ENCODE measurements around the gene LRRFIP2.
"Not testable (repeated sequence)": the region's sequence is repeated elsewhere in the genome, so short reads cannot be mapped to it uniquely, and the experiment has no call there.

Gene LRRFIP2

GRCh38 chr3:37155782-37156181 lies 18.6 kb downstream of the LRRFIP2 start:
- Histone ChIP-seq H3K36me3 (ENCODE audit: control insufficient read depth, insufficient read depth, low read length) (no peaks in the 10 kb centered on the region), H3K9ac (ENCODE audit: low read length) (no peak overlapping the region), H3K4me3 (ENCODE audit: low read length) (no peak overlapping the region), H3K9me3 (ENCODE audit: control insufficient read depth, low read length) (no peaks in the 10 kb centered on the region), H3K4me1 (ENCODE audit: control insufficient read depth, insufficient read depth, low read length) (no peaks in the 10 kb centered on the region), H3K27me3 (ENCODE audit: control insufficient read depth, insufficient read depth, low read length) (no peaks in the 10 kb centered on the region)

DNA sequence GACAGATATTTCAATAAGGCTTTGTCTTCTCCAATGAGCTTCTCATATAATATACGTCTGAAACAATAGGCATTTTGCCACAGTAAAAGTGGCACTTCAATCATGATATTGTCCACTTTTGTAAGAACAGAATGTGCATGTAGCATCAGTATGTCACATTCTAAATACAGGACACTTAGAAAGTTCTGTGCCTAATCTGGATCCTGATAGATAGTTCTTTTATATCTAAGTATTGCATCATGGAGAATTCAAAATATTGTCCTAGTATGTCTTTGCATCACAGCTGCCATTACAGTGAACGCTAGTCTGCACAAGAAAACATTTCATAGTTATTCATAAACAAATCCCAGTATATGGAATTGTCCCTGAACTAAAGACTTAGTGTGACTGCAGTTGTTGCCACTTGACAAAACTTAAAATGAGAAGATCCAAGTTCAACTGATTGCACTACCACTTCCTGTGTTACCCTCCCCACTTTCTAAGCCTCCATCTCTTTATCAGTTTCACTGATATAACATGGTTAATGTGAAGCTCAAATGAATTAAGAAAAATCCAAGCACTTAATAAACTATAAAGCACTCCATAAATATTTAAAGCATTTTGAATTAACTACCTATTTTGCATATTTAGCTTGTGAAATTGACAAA lies 19.6 kb downstream of the LRRFIP2 start:
- Histone ChIP-seq H3K9ac (ENCODE audit: low read length) (no peak overlapping the region), H3K36me3 (ENCODE audit: control insufficient read depth, insufficient read depth, low read length) (no peaks in the 10 kb centered on the region), H3K9me3 (ENCODE audit: control insufficient read depth, low read length) (no peaks in the 10 kb centered on the region), H3K27me3 (ENCODE audit: control insufficient read depth, insufficient read depth, low read length) (no peaks in the 10 kb centered on the region), H3K4me1 (ENCODE audit: control insufficient read depth, insufficient read depth, low read length) (no peaks in the 10 kb centered on the region), H3K4me3 (ENCODE audit: low read length) (no peak overlapping the region)

DNA sequence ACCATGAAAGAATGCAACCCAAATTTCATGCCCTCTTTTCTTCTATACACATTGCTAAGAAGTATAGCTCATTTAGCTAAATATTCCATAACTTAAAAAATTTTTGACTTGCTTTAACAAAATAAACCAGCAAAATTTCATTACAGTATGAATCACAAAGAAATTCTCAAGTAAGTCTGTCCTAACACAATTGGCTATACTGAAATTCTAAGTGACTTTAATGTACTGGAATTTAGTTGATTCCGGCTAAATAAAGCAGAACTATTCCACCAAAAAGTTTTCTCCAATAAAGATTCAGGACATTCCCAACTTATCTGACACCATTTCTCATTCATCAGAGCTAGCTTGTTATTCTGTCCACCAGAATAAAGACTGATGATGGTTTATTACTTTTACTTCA lies 23.8 kb downstream of the LRRFIP2 start:
- no peaks in the 10 kb centered on the region for H3K27me3 ChIP-seq (ENCODE audit: control insufficient read depth, insufficient read depth, low read length)
- H3K36me3 ChIP-seq (ENCODE audit: control insufficient read depth, insufficient read depth, low read length): no peaks in the 10 kb centered on the region
- no peak overlapping the region for H3K9ac ChIP-seq (ENCODE audit: low read length)
- H3K4me1 ChIP-seq (ENCODE audit: control insufficient read depth, insufficient read depth, low read length): no peaks in the 10 kb centered on the region
- H3K4me3 ChIP-seq (ENCODE audit: low read length): no peak overlapping the region
- H3K9me3 ChIP-seq (ENCODE audit: control insufficient read depth, low read length): no peaks in the 10 kb centered on the region

- Histone ChIP-seq H3K27me3 (ENCODE audit: control insufficient read depth, insufficient read depth, low read length) (no peaks in the 10 kb centered on the region), H3K4me1 (ENCODE audit: control insufficient read depth, insufficient read depth, low read length) (peaks cover 6% of the 10 kb centered on the region), H3K9ac (ENCODE audit: low read length) (no peak overlapping the region), H3K36me3 (ENCODE audit: control insufficient read depth, insufficient read depth, low read length) (no peaks in the 10 kb centered on the region), H3K9me3 (ENCODE audit: control insufficient read depth, low read length) (no peaks in the 10 kb centered on the region), H3K4me3 (ENCODE audit: low read length) (no peak overlapping the region)
These were observed 25.1 kb downstream of the LRRFIP2 start for GRCh38 chr3:37149257-37149656.

DNA sequence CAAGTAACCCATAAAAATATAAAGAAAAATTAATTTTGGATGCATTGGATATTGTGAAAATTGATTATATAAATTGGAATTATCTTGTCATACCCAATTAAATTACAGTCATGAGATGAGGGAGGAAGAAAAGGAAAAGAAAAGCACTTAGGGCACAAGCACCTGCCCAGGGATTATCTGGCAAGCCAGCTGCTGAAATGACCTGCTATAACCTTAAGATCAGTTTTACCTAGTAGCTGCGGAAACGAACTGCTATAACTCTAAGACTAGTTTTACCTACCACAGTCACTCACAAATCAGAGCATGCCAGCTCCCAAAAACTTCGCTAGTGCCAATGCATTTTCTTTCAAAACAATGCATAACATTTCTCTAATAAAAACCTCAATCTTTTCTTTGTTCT lies 26.2 kb downstream of the LRRFIP2 start:
- Histone ChIP-seq H3K4me3 (ENCODE audit: low read length) (no peak overlapping the region), H3K9me3 (ENCODE audit: control insufficient read depth, low read length) (no peaks in the 10 kb centered on the region), H3K27me3 (ENCODE audit: control insufficient read depth, insufficient read depth, low read length) (no peaks in the 10 kb centered on the region), H3K4me1 (ENCODE audit: control insufficient read depth, insufficient read depth, low read length) (peaks cover 6% of the 10 kb centered on the region), H3K36me3 (ENCODE audit: control insufficient read depth, insufficient read depth, low read length) (no peaks in the 10 kb centered on the region), H3K9ac (ENCODE audit: low read length) (no peak overlapping the region)

GRCh38 chr3:37147666-37148065 lies 26.7 kb downstream of the LRRFIP2 start:
- peaks cover 6% of the 10 kb centered on the region for H3K4me1 ChIP-seq (ENCODE audit: control insufficient read depth, insufficient read depth, low read length)
- no peak overlapping the region for H3K4me3 ChIP-seq (ENCODE audit: low read length)
- no peak overlapping the region for H3K9ac ChIP-seq (ENCODE audit: low read length)
- no peaks in the 10 kb centered on the region for H3K27me3 ChIP-seq (ENCODE audit: control insufficient read depth, insufficient read depth, low read length)
- no peaks in the 10 kb centered on the region for H3K9me3 ChIP-seq (ENCODE audit: control insufficient read depth, low read length)
- H3K36me3 ChIP-seq (ENCODE audit: control insufficient read depth, insufficient read depth, low read length): no peaks in the 10 kb centered on the region

DNA sequence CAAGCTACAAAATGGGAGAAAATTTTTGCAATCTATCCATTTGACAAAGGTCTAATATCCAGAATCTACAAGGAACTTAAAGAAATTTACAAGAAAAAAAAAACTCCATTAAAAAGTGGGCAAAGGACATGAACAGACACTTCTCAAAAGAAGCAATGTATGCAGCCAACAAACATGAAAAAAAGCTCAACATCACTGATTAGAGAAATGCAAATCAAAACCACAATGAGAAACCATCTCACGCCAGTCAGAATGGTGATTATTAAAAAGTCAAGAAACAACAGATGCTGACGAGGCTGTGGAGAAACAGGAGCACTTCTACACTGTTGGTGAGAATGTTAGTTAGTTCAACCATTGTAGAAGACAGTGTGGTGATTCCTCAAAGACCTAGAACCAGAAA lies 27.5 kb downstream of the LRRFIP2 start:
- H3K27me3 ChIP-seq (ENCODE audit: control insufficient read depth, insufficient read depth, low read length); H3K9me3 ChIP-seq (ENCODE audit: control insufficient read depth, low read length); H3K4me3 ChIP-seq (ENCODE audit: low read length); H3K9ac ChIP-seq (ENCODE audit: low read length); H3K4me1 ChIP-seq (ENCODE audit: control insufficient read depth, insufficient read depth, low read length); H3K36me3 ChIP-seq (ENCODE audit: control insufficient read depth, insufficient read depth, low read length): not testable (repeated sequence)

GRCh38 chr3:37145611-37146010 lies 28.8 kb downstream of the LRRFIP2 start:
- Histone ChIP-seq H3K4me1 (ENCODE audit: control insufficient read depth, insufficient read depth, low read length) (peaks cover 6% of the 10 kb centered on the region), H3K9me3 (ENCODE audit: control insufficient read depth, low read length) (no peaks in the 10 kb centered on the region), H3K9ac (ENCODE audit: low read length) (no peak overlapping the region), H3K27me3 (ENCODE audit: control insufficient read depth, insufficient read depth, low read length) (no peaks in the 10 kb centered on the region), H3K36me3 (ENCODE audit: control insufficient read depth, insufficient read depth, low read length) (no peaks in the 10 kb centered on the region), H3K4me3 (ENCODE audit: low read length) (no peak overlapping the region)

DNA sequence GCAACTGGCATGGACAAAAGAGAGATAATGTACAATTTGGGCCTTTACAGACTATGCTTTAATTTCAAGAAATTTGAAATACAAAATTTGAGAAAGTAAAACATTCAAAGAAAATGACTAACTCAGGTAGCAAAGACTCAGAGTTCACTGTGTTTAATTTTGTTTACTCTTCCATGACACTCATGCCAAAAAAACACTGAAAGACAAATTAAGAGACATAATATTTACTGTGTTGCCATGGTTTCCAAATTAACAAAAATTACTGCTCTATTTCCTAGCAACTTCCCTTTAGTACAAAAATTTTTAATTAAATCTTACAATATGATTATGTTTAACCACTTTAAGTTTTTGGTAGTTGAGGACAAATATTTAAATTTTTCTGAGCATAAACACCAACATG lies 29.6 kb downstream of the LRRFIP2 start:
- H3K9me3 ChIP-seq (ENCODE audit: control insufficient read depth, low read length): no peaks in the 10 kb centered on the region
- no peaks in the 10 kb centered on the region for H3K36me3 ChIP-seq (ENCODE audit: control insufficient read depth, insufficient read depth, low read length)
- H3K27me3 ChIP-seq (ENCODE audit: control insufficient read depth, insufficient read depth, low read length): no peaks in the 10 kb centered on the region
- H3K9ac ChIP-seq (ENCODE audit: low read length): no peak overlapping the region
- no peak overlapping the region for H3K4me3 ChIP-seq (ENCODE audit: low read length)
- peaks cover 6% of the 10 kb centered on the region for H3K4me1 ChIP-seq (ENCODE audit: control insufficient read depth, insufficient read depth, low read length)

- Histone ChIP-seq H3K9ac (ENCODE audit: low read length) (no peak overlapping the region), H3K9me3 (ENCODE audit: control insufficient read depth, low read length) (no peaks in the 10 kb centered on the region), H3K4me3 (ENCODE audit: low read length) (no peak overlapping the region), H3K36me3 (ENCODE audit: control insufficient read depth, insufficient read depth, low read length) (no peaks in the 10 kb centered on the region), H3K27me3 (ENCODE audit: control insufficient read depth, insufficient read depth, low read length) (no peaks in the 10 kb centered on the region), H3K4me1 (ENCODE audit: control insufficient read depth, insufficient read depth, low read length) (peaks cover 10% of the 10 kb centered on the region)
These were observed 30.6 kb downstream of the LRRFIP2 start for GRCh38 chr3:37143821-37144220.

DNA sequence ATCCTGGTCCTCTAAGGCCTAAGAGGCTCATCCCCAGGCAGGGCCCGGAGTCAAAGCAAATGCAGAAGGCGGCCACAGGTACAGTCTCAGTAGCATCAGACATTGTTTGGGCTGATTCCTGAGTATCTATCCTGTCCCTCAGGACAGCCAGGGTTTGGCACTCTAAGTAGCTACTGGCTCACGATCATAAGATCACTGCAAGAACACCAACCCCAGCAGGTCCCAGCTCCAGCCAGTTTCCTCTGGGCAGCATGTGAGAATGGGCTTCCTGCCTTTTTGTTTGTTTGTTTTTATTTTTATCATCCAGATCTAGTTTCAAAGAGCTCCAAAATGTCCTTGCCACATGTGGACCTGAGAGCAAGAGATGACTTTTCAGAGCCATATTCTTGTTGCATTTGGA lies 32.7 kb downstream of the LRRFIP2 start:
- Histone ChIP-seq H3K9ac (ENCODE audit: low read length) (no peak overlapping the region), H3K9me3 (ENCODE audit: control insufficient read depth, low read length) (no peaks in the 10 kb centered on the region), H3K36me3 (ENCODE audit: control insufficient read depth, insufficient read depth, low read length) (no peaks in the 10 kb centered on the region), H3K27me3 (ENCODE audit: control insufficient read depth, insufficient read depth, low read length) (no peaks in the 10 kb centered on the region), H3K4me3 (ENCODE audit: low read length) (no peak overlapping the region), H3K4me1 (ENCODE audit: control insufficient read depth, insufficient read depth, low read length) (peaks cover 19% of the 10 kb centered on the region)

DNA sequence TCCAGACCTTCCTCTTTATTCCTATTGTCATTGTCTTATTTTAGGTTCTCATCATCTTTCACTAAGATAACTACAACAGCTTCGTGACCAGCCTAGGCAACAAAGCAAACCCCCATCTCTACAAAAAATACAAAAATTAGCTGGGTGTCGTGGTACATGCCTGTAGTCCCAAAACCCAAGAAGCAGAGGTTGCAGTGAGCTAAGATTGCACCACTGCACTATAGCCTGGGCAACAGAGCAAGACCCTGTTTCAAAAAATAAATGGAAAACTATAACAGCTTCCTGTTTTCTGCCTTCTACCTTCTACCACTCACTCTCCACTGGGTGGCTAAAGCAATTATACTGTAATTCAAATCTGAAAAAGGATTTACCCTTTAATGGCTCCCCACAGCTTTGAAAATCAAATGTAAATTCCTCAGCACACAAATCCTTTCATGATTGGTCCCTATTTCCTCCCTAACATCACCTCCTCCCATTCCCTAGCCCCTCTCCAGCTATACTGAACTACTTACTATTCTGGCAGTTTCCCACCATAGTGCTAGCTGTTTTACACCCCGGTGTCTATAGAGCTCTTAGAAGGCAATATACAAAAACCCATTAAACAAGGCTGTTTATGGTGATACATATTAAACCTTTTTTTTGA lies 33.4 kb downstream of the LRRFIP2 start:
- H3K9ac ChIP-seq (ENCODE audit: low read length): no peak overlapping the region
- no peaks in the 10 kb centered on the region for H3K36me3 ChIP-seq (ENCODE audit: control insufficient read depth, insufficient read depth, low read length)
- H3K4me3 ChIP-seq (ENCODE audit: low read length): no peak overlapping the region
- H3K9me3 ChIP-seq (ENCODE audit: control insufficient read depth, low read length): no peaks in the 10 kb centered on the region
- peaks cover 19% of the 10 kb centered on the region for H3K4me1 ChIP-seq (ENCODE audit: control insufficient read depth, insufficient read depth, low read length)
- H3K27me3 ChIP-seq (ENCODE audit: control insufficient read depth, insufficient read depth, low read length): no peaks in the 10 kb centered on the region
